A673 (cell line): ENCODE data around the gene RIMKLA.

Source experiments
- EZH2 ChIP-seq: fragments of 200-600 bp; sonication (generic); IDR thresholded peaks from 2 replicates; pipeline ENCODE4 v1.6.1; 2017; ENCODE audit warnings: borderline replicate concordance, low read depth, mild to moderate bottlenecking, mixed read lengths, antibody characterized with exemption, low read length; ENCODE audit not compliant: poor library complexity, severe bottlenecking
- TF ChIP-seq, protein P1 (sequence below): fragments of 300-800, 200-600 bp; sonication (generic); conservative IDR thresholded peaks from 2 replicates; pipeline ENCODE4 v1.5.1; 2017; ENCODE audit warnings: low read depth, mild to moderate bottlenecking, antibody characterized with exemption, low read length, moderate library complexity, mixed read lengths

DNA sequence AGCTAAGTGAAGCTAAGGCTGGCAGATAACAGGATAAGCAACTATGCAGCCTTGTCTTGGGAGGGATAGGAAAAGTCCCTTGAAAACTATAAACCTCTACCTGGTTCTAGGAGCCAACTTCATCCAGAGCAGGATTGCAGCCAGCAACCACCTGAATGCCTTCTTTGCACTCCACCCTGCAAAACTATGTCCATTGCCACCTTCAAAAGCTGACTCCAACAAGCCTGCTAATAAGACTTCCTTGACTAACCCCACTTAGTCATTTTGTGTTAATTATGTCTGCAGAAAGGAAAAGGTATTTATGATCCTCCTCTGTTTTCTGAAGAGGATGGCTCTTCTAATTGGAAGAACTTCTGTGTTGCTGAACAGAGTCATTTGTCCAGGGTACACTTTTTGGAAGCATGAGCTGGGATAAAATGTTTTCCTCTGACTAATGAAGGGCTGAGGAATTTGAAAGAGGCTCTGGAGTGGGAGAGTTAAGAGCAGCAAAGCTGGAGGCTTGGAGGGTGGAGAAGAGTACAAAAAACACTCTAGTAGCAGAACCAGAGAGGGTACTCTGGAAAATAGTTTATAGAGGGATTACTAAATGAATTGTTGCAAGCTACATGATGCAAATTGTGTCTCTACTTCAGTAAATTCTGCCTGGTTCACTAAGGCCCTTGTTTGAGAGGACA lies 9.6 kb upstream of the RIMKLA start:
- TF ChIP-seq, protein P1, sequence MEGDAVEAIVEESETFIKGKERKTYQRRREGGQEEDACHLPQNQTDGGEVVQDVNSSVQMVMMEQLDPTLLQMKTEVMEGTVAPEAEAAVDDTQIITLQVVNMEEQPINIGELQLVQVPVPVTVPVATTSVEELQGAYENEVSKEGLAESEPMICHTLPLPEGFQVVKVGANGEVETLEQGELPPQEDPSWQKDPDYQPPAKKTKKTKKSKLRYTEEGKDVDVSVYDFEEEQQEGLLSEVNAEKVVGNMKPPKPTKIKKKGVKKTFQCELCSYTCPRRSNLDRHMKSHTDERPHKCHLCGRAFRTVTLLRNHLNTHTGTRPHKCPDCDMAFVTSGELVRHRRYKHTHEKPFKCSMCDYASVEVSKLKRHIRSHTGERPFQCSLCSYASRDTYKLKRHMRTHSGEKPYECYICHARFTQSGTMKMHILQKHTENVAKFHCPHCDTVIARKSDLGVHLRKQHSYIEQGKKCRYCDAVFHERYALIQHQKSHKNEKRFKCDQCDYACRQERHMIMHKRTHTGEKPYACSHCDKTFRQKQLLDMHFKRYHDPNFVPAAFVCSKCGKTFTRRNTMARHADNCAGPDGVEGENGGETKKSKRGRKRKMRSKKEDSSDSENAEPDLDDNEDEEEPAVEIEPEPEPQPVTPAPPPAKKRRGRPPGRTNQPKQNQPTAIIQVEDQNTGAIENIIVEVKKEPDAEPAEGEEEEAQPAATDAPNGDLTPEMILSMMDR: no peak
- TF ChIP-seq EZH2: no peak
